Parathyroid adenoma (tissue), 2 donors: ENCODE results near the gene ERICH3.

ENCODE experiments used
- H2AFZ ChIP-seq: fragments of 300-600 bp; sonication (generic); one replicate; pipeline ENCODE4 v1.7.0; 2017; ENCODE audit warnings: antibody characterized with exemption, mild to moderate bottlenecking
- H3K27ac ChIP-seq: fragments of 300-600 bp; sonication (generic); one replicate; pipeline ENCODE4 v1.7.0; 2017
- H3K27me3 ChIP-seq: fragments of 300-600 bp; sonication (generic); one replicate; pipeline ENCODE4 v1.7.0; 2017; ENCODE audit warnings: low read length; ENCODE audit not compliant: control insufficient read depth, insufficient read depth
- H3K36me3 ChIP-seq: fragments of 300-600 bp; sonication (generic); one replicate; pipeline ENCODE4 v1.7.0; 2017; ENCODE audit warnings: low read length; ENCODE audit not compliant: control insufficient read depth, insufficient read depth
- H3K4me1 ChIP-seq: fragments of 300-600 bp; sonication (generic); one replicate; pipeline ENCODE4 v1.7.0; 2017; ENCODE audit warnings: control low read depth
- H3K4me2 ChIP-seq: fragments of 300-600 bp; sonication (generic); one replicate; pipeline ENCODE4 v1.7.0; 2017; ENCODE audit warnings: low read length
- H3K4me3 ChIP-seq: fragments of 300-600 bp; sonication (generic); one replicate; pipeline ENCODE4 v1.7.0; 2017; ENCODE audit warnings: low read depth, low read length
- H3K79me2 ChIP-seq: fragments of 300-600 bp; sonication (generic); one replicate; pipeline ENCODE4 v1.7.0; 2017; ENCODE audit warnings: control low read depth
- H3K9ac ChIP-seq: fragments of 300-600 bp; sonication (generic); one replicate; pipeline ENCODE4 v1.7.0; 2017; ENCODE audit warnings: mild to moderate bottlenecking
- H3K9me3 ChIP-seq: fragments of 300-600 bp; sonication (generic); one replicate; pipeline ENCODE4 v1.7.0; 2017; ENCODE audit warnings: low read length; ENCODE audit not compliant: control insufficient read depth
- CTCF ChIP-seq: fragments of 300-600 bp; sonication (generic); IDR thresholded peaks from one replicate; pipeline ENCODE4 v1.7.0; 2017; ENCODE audit warnings: antibody characterized with exemption, mild to moderate bottlenecking
- donor health status: primary hyperparathyroidism.

The ERICH3 gene

GRCh38 chr1:74545821-74546220 is 127.8 kb downstream of the ERICH3 start:
- H3K36me3 ChIP-seq: no peaks in the 10 kb centered on the region
- no peak for TF ChIP-seq CTCF
- no peaks in the 10 kb centered on the region for H3K9me3 ChIP-seq
- H3K4me3 ChIP-seq: no peak overlapping the region
- H3K79me2 ChIP-seq: no peaks in the 10 kb centered on the region
- no peak overlapping the region for H2AFZ ChIP-seq
- no peak overlapping the region for H3K27ac ChIP-seq
- no peak overlapping the region for H3K4me2 ChIP-seq
- H3K27me3 ChIP-seq: no peaks in the 10 kb centered on the region
- H3K4me1 ChIP-seq: no peaks in the 10 kb centered on the region
- H3K9ac ChIP-seq: no peak overlapping the region

- Histone ChIP-seq H3K9ac (no peak overlapping the region), H3K36me3 (no peaks in the 10 kb centered on the region), H2AFZ (no peak overlapping the region), H3K27me3 (no peaks in the 10 kb centered on the region), H3K79me2 (no peaks in the 10 kb centered on the region), H3K4me2 (no peak overlapping the region), H3K27ac (no peak overlapping the region), H3K4me3 (no peak overlapping the region), H3K9me3 (no peaks in the 10 kb centered on the region), H3K4me1 (no peaks in the 10 kb centered on the region)
- no peak for TF ChIP-seq CTCF
Measured at GRCh38 chr1:74534241-74534640, 139.4 kb downstream of the ERICH3 start.

- TF ChIP-seq CTCF: no peak
Measured at GRCh38 chr1:74531796-74532195, 141.8 kb downstream of the ERICH3 start.

GRCh38 chr1:74530892-74531291 is 142.7 kb downstream of the ERICH3 start:
- Histone ChIP-seq H2AFZ (no peak overlapping the region), H3K27ac (no peak overlapping the region), H3K9me3 (no peaks in the 10 kb centered on the region), H3K4me3 (no peak overlapping the region), H3K4me1 (no peaks in the 10 kb centered on the region), H3K9ac (no peak overlapping the region), H3K4me2 (no peak overlapping the region), H3K79me2 (no peaks in the 10 kb centered on the region), H3K36me3 (no peaks in the 10 kb centered on the region), H3K27me3 (no peaks in the 10 kb centered on the region)
- no peak for TF ChIP-seq CTCF

More at GRCh38 chr1:74531796-74532195, 141.8 kb downstream of the ERICH3 start:
- Histone ChIP-seq H3K79me2 (no peaks in the 10 kb centered on the region), H3K4me2 (no peak overlapping the region), H3K4me3 (no peak overlapping the region), H2AFZ (no peak overlapping the region), H3K27me3 (no peaks in the 10 kb centered on the region), H3K4me1 (no peaks in the 10 kb centered on the region), H3K9me3 (no peaks in the 10 kb centered on the region), H3K9ac (no peak overlapping the region), H3K36me3 (no peaks in the 10 kb centered on the region), H3K27ac (no peak overlapping the region)

GRCh38 chr1:74528123-74528522 is 145.5 kb downstream of the ERICH3 start:
- TF ChIP-seq CTCF: no peak
- no peak overlapping the region for H3K4me2 ChIP-seq
- no peak overlapping the region for H3K27ac ChIP-seq
- H3K9ac ChIP-seq: no peak overlapping the region
- H3K4me1 ChIP-seq: no peaks in the 10 kb centered on the region
- no peak overlapping the region for H3K4me3 ChIP-seq
- no peaks in the 10 kb centered on the region for H3K27me3 ChIP-seq
- no peaks in the 10 kb centered on the region for H3K79me2 ChIP-seq
- H2AFZ ChIP-seq: no peak overlapping the region
- no peaks in the 10 kb centered on the region for H3K36me3 ChIP-seq
- H3K9me3 ChIP-seq: no peaks in the 10 kb centered on the region
